Cortex of kidney (tissue), 1 donor: ENCODE data around the gene ATP8B3.

Experiments
- DNase-seq: peaks from one replicate; lab custom pipeline; 2025; lab: John Stamatoyannopoulos, UW

Gene ATP8B3

GRCh38 chr19:1836458-1837221 lies 24.6 kb upstream of the ATP8B3 start:
- DNase-seq = no peak

GRCh38 chr19:1833540-1833939 lies 21.5 kb upstream of the ATP8B3 start:
- no peak for DNase-seq

GRCh38 chr19:1832046-1832663 lies 20.1 kb upstream of the ATP8B3 start:
- DNase-seq = no peak

- DNase-seq = no peak
These were observed 18.9 kb upstream of the ATP8B3 start for GRCh38 chr19:1830978-1831377.

GRCh38 chr19:1830568-1830967 lies 18.5 kb upstream of the ATP8B3 start:
- DNase-seq = no peak

- DNase-seq = no peak
These were observed 17.9 kb upstream of the ATP8B3 start for GRCh38 chr19:1829958-1830357.

GRCh38 chr19:1828279-1829238 lies 16.5 kb upstream of the ATP8B3 start:
- DNase-seq = no peak

GRCh38 chr19:1827566-1828278 lies 15.6 kb upstream of the ATP8B3 start:
- no peak for DNase-seq

GRCh38 chr19:1826557-1827521 lies 14.8 kb upstream of the ATP8B3 start:
- no peak for DNase-seq

- DNase-seq = no peak
These were observed 14.0 kb upstream of the ATP8B3 start for GRCh38 chr19:1825909-1826556.

GRCh38 chr19:1824252-1824622 lies 12.2 kb upstream of the ATP8B3 start:
- DNase-seq = no peak

- no peak for DNase-seq
These were observed 11.6 kb upstream of the ATP8B3 start for GRCh38 chr19:1823539-1824251.

- no peak for DNase-seq
These were observed 10.9 kb upstream of the ATP8B3 start for GRCh38 chr19:1823020-1823419.

GRCh38 chr19:1822210-1822609 lies 10.1 kb upstream of the ATP8B3 start:
- DNase-seq = no peak

GRCh38 chr19:1819341-1820255 lies 7.5 kb upstream of the ATP8B3 start:
- DNase-seq = no peak

- DNase-seq = no peak
These were observed 6.6 kb upstream of the ATP8B3 start for GRCh38 chr19:1818549-1819195.

GRCh38 chr19:1817553-1818179 lies 5.6 kb upstream of the ATP8B3 start:
- no peak for DNase-seq
